Ovary (tissue), 9 donors: ENCODE measurements around the gene MED8. TPM values are rescaled to one million over a fixed set of nuclear protein-coding genes. Genes with fewer than 3 reads are reported as not detected.

Experiments used
- DNase-seq, 5 donors: peaks; one replicate each; pipeline ENCODE4 v3.0.0-alpha.2; 2019 to 2020
- H3K27ac ChIP-seq, 2 donors: fragments of 200-600 bp; one replicate each; pipeline versions ENCODE4 v1.5.1 to v1.8.0; 2019 to 2022
- H3K27me3 ChIP-seq: fragments of 200-600 bp; one replicate; pipeline ENCODE4 v1.8.0; 2022
- H3K36me3 ChIP-seq: fragments of 200-600 bp; sonication (generic); one replicate; pipeline ENCODE4 v1.5.1; 2019
- H3K4me1 ChIP-seq: one replicate; pipeline ENCODE4 v1.8.1; 2013; ENCODE audit warnings: mild to moderate bottlenecking, moderate library complexity; ENCODE audit not compliant: insufficient read depth
- H3K4me3 ChIP-seq: fragments of 200-600 bp; sonication (generic); one replicate; pipeline ENCODE4 v1.5.1; 2017
- H3K9me3 ChIP-seq, 2 donors: fragments of 200-600 bp in 1 of 2; sonication (generic) in 1 of 2; one replicate each; pipeline versions ENCODE4 v1.5.1 to v1.8.1; 2013 to 2019; ENCODE audit warnings: mild to moderate bottlenecking in 1 of 2, moderate library complexity in 1 of 2
- CTCF ChIP-seq, 3 donors: fragments of 450-650 bp in 2 of 3; fragments of 200-600 bp in 1 of 3; IDR thresholded peaks; one replicate each; pipeline versions ENCODE4 v1.5.1 to v1.8.0; 2016 to 2022; ENCODE audit warnings: antibody characterized with exemption in 3 of 3, mild to moderate bottlenecking in 1 of 3
- EP300 ChIP-seq: sonication (generic); formaldehyde crosslinking; IDR thresholded peaks from one replicate; pipeline ENCODE4 v1.6.1; 2017; ENCODE audit warnings: antibody characterized with exemption
- POLR2A ChIP-seq: fragments of 450-650 bp; IDR thresholded peaks from one replicate; pipeline ENCODE4 v1.6.1; 2017; ENCODE audit warnings: antibody characterized with exemption, mild to moderate bottlenecking, moderate library complexity
- WGBS, 3 donors: extraction: QIAGEN DNeasy Blood & Tissue Kit in 1 of 3; methylation state at CpG; one replicate each; pipeline versions ENCODE4 v1.1.5 to v1.1.7; 2013 to 2017; 5-methylcytosine and 5-hydroxymethylcytosine counted together
- intact Hi-C, 4 donors: fragments of 100-400 bp; cut with DNase I; formaldehyde crosslinking; loops; one replicate each; pipeline versions ENCODE4 v1.11.0 to v1.15.1; 2022 to 2023
- polyA plus RNA-seq, 2 donors: library from polyadenylated mRNA; stranded (reverse); fragments of 200-250 nt in 1 of 2; fragments of 350-450 nt in 1 of 2; fragmentation: Illumina TruSeq in 1 of 2; extraction: RNeasy Lipid Tissue Mini Kit (QIAGEN cat#74804) in 1 of 2; gene quantifications; one replicate each; pipeline ENCODE4 v1.2.3, GENCODE V29; 2013 to 2014
- total RNA-seq, 7 donors: library from RNA; depleted of rRNA in 2 of 7; stranded (reverse); fragments of >200 nt in 2 of 7; fragmentation: NEBNext Ultra II Directional in 3 of 7; extraction: Animal tissue kit (Norgen Biotek cat#: 25700) in 3 of 7; gene quantifications; one replicate each; pipeline versions ENCODE4 v1.1.0 to v1.2.4, GENCODE V29; 2016 to 2023
- donor health status: DM: no; HTN: no; CAD: no; lungs with moderate emphysema.
- donor health status: DM: no; HTN: no; CAD: no.
- donor health status: Bipolar disorder and iron deficiency.
- donor health status: DM: yes; HTN: yes; CAD: no.
- donor health status: DM: no; HTN: no; CAD: no.
- donor health status: DM: yes; HTN: yes; CAD: no.

Gene MED8
- total and polyA plus RNA-seq, 9 donors, result 13.7 to 40.0 (median 26.0) TPM

- H3K27ac ChIP-seq, result no peak overlapping the region
- H3K4me1 ChIP-seq, result no peaks in the 10 kb centered on the region
- no peak overlapping the region for H3K4me3 ChIP-seq
- no peaks in the 10 kb centered on the region for H3K9me3 ChIP-seq
- no peak for DNase-seq
- H3K27me3 ChIP-seq, result no peaks in the 10 kb centered on the region
- intact Hi-C loops, result no loop called here
- no peak for TF ChIP-seq POLR2A
- no peak for TF ChIP-seq EP300
- TF ChIP-seq CTCF (IDR thresholded peaks at IDR 0.05), result no peak
- 94 to 97% (median 95%) methylated on average over 10 of the region's 10 CpGs for WGBS, 3 donors
- no peaks in the 10 kb centered on the region for H3K36me3 ChIP-seq
These were observed 31.3 kb upstream of the MED8 start for GRCh38 chr1:43420874-43421273.

- Histone ChIP-seq H3K36me3 (no peaks in the 10 kb centered on the region), H3K27ac (no peak overlapping the region), H3K9me3 (no peaks in the 10 kb centered on the region), H3K4me3 (no peak overlapping the region), H3K4me1 (no peaks in the 10 kb centered on the region), H3K27me3 (no peaks in the 10 kb centered on the region)
- no peak for DNase-seq
- no peak for TF ChIP-seq POLR2A
- TF ChIP-seq EP300, result no peak
- TF ChIP-seq CTCF (IDR thresholded peaks at IDR 0.05), result no peak
- intact Hi-C loops, result loop anchor here in 2 of 4 donors (10.0 kb wide), 2 partner anchors 185 to 195 kb away; no protein-coding TSS in a partner anchor
- 92 to 93% (median 92%) methylated on average over 13 of the region's 13 CpGs for WGBS, 3 donors
These were observed 30.2 kb upstream of the MED8 start for GRCh38 chr1:43419627-43420425.

GRCh38 chr1:43418858-43419257, 29.3 kb upstream of the MED8 start:
- intact Hi-C loops, result loop anchor here in 2 of 4 donors (10.0 kb wide), 2 partner anchors 184 to 194 kb away; no protein-coding TSS in a partner anchor
- no peaks in the 10 kb centered on the region for H3K9me3 ChIP-seq
- TF ChIP-seq CTCF (IDR thresholded peaks at IDR 0.05) (no peak), POLR2A (no peak), EP300 (no peak)
- no peaks in the 10 kb centered on the region for H3K4me1 ChIP-seq
- H3K36me3 ChIP-seq, result no peaks in the 10 kb centered on the region
- no peak for DNase-seq
- no peaks in the 10 kb centered on the region for H3K27me3 ChIP-seq
- WGBS, 3 donors, result 88 to 92% (median 90%) methylated on average over 4 of the region's 4 CpGs
- no peak overlapping the region for H3K4me3 ChIP-seq
- no peak overlapping the region for H3K27ac ChIP-seq

- Histone ChIP-seq H3K4me3 (no peak overlapping the region), H3K27ac (no peak overlapping the region), H3K27me3 (no peaks in the 10 kb centered on the region), H3K36me3 (no peaks in the 10 kb centered on the region), H3K4me1 (no peaks in the 10 kb centered on the region), H3K9me3 (no peaks in the 10 kb centered on the region)
- no peak for DNase-seq
- intact Hi-C loops, result loop anchor here (2.0 to 10.0 kb wide), 3 partner anchors 181 to 191 kb away; no protein-coding TSS in a partner anchor
- TF ChIP-seq CTCF (IDR thresholded peaks at IDR 0.05) (no peak), EP300 (no peak), POLR2A (no peak)
- WGBS, 3 donors, result 77 to 80% (median 80%) methylated on average over 5 of the region's 5 CpGs
These were observed 26.3 kb upstream of the MED8 start for GRCh38 chr1:43415901-43416300.
